DMS 273 treated with DMSO at 0.1 percent for 48 hours (cell line): ENCODE data around the gene KCNK18.

ENCODE experiments used
- DNase-seq: peaks from one replicate; lab custom pipeline; 2025; lab: John Stamatoyannopoulos, UW

The KCNK18 gene

GRCh38 chr10:117197189-117197588, at the start of gene KCNK18:
TSS of gene KCNK18 (plus strand) at chr10:117197489. CDS start at chr10:117197489, 0 bp downstream.
- no peak for DNase-seq

GRCh38 chr10:117148284-117148683, 49.0 kb upstream of the KCNK18 start:
- no peak for DNase-seq

GRCh38 chr10:117152668-117153067, 44.6 kb upstream of the KCNK18 start:
- no peak for DNase-seq

GRCh38 chr10:117158297-117158696, 39.0 kb upstream of the KCNK18 start:
- DNase-seq, result no peak

GRCh38 chr10:117159390-117159789, 37.9 kb upstream of the KCNK18 start:
- DNase-seq, result no peak

- DNase-seq, result no peak
Observed at GRCh38 chr10:117160567-117160966, 36.7 kb upstream of the KCNK18 start.

GRCh38 chr10:117161386-117162033, 35.8 kb upstream of the KCNK18 start:
- DNase-seq, result no peak

- no peak for DNase-seq
Observed at GRCh38 chr10:117162093-117163060, 34.9 kb upstream of the KCNK18 start.

GRCh38 chr10:117163061-117163953, 34.0 kb upstream of the KCNK18 start:
- DNase-seq, result no peak

- no peak for DNase-seq
Observed at GRCh38 chr10:117163954-117164548, 33.2 kb upstream of the KCNK18 start.

- no peak for DNase-seq
Observed at GRCh38 chr10:117164592-117165537, 32.4 kb upstream of the KCNK18 start.

- peak; percentile 37 for DNase-seq
Observed at GRCh38 chr10:117165538-117166417, 31.5 kb upstream of the KCNK18 start.

- no peak for DNase-seq
Observed at GRCh38 chr10:117166418-117167345, 30.6 kb upstream of the KCNK18 start.

GRCh38 chr10:117167346-117167788, 29.9 kb upstream of the KCNK18 start:
- DNase-seq, result no peak

- DNase-seq, result no peak
Observed at GRCh38 chr10:117167789-117168674, 29.3 kb upstream of the KCNK18 start.

- no peak for DNase-seq
Observed at GRCh38 chr10:117168729-117169128, 28.6 kb upstream of the KCNK18 start.

GRCh38 chr10:117169480-117169879, 27.8 kb upstream of the KCNK18 start:
- no peak for DNase-seq
